22Rv1 (cell line): ENCODE data around the gene FAM117B.
A peak's percentile ranks its signal among the peaks of the same experiment; 100 is the strongest.

Experiments
- H3K27ac ChIP-seq: fragments of 450-650 bp; 2 replicates; pipeline ENCODE4 v1.5.1; 2017
- ZFX ChIP-seq: fragments of 450-650 bp; IDR thresholded peaks from 2 replicates; pipeline ENCODE4 v1.6.1; 2017; ENCODE audit warnings: antibody characterized with exemption, borderline replicate concordance
- TF ChIP-seq, protein P1 (sequence below): fragments of 450-650 bp; IDR thresholded peaks from 2 replicates; pipeline ENCODE4 v1.5.1; 2017; ENCODE audit warnings: mild to moderate bottlenecking

Gene FAM117B

DNA sequence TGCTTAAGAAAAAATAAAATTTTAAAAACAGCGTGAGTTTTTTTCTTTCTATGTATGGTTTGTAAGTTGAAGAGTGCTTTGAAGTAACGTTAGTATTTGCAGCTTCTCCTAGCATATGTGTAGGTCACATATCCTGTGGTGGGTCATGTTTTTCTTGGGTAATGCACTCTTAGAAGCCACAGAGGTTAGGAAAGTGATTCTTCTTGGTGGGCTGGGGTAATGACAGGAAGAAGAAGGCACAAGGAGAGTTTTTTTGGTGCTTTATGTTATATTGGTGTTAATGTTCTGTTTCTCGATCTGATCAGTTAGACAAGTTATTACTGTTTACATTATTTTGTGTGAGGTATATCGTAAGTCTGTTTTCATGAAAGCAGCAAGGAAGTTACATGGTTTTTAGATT lies 127.8 kb downstream of the FAM117B start:
- TF ChIP-seq, protein P1, sequence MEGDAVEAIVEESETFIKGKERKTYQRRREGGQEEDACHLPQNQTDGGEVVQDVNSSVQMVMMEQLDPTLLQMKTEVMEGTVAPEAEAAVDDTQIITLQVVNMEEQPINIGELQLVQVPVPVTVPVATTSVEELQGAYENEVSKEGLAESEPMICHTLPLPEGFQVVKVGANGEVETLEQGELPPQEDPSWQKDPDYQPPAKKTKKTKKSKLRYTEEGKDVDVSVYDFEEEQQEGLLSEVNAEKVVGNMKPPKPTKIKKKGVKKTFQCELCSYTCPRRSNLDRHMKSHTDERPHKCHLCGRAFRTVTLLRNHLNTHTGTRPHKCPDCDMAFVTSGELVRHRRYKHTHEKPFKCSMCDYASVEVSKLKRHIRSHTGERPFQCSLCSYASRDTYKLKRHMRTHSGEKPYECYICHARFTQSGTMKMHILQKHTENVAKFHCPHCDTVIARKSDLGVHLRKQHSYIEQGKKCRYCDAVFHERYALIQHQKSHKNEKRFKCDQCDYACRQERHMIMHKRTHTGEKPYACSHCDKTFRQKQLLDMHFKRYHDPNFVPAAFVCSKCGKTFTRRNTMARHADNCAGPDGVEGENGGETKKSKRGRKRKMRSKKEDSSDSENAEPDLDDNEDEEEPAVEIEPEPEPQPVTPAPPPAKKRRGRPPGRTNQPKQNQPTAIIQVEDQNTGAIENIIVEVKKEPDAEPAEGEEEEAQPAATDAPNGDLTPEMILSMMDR, result no peak
- TF ChIP-seq ZFX, result no peak
- no peak overlapping the region for H3K27ac ChIP-seq

DNA sequence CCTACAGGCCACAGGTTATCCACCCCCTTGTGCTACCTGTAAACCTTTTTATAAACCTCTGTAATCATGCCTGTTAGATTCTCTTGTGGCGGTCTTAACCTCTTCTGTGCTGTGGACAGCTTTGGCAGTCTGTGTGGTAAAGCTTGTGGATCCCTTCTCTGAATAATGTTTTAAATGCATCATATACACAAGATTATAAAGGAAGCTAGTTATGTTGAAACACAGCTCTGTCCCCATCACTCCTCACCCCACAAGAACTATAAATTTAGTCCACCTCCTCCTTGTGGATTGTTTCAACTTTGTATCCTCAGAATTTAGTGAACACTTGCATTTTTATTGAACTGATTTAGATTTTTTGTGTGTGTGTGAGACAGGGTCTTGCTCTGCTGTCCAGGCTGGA lies 129.1 kb downstream of the FAM117B start:
- TF ChIP-seq, protein P1, result no peak
- no peak for TF ChIP-seq ZFX
- no peak overlapping the region for H3K27ac ChIP-seq

DNA sequence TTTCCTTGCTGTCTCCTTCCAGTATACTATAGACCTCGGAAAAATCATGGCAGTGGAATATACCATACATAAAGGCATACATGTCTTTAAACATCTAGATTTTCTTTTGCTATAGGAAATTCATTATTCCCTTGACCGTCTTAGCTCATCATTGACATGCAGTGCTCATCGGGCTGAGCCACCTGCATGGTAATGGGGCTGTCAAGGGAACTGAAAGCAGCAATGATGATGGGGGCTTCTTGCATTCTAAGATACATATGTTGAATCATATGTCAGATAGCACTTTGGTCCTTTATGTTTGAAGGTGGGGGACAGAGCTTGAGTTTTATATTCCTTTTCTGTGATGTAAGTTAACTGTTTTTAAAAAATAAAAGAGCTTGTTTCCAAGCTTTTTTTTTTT lies 130.2 kb downstream of the FAM117B start:
- TF ChIP-seq ZFX, result no peak
- TF ChIP-seq, protein P1, result no peak
- H3K27ac ChIP-seq, result no peak overlapping the region

DNA sequence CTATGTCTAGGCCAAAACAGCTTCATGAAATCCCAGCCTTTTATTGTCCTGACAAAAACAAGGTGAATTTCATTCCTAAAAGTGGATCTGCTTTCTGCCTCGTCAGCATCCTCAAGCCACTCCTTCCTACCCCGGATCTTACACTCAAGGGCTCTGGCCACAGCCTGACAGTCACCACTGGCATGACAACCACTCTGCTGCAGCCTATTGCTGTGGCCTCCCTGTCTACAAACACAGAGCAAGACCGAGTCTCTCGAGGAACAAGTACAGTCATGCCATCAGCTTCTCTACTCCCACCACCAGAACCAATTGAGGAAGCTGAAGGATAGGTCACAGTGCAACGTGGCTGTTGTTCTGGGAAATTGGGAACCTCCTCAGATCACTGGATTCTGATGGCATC lies 130.7 kb downstream of the FAM117B start:
- TF ChIP-seq ZFX, result no peak
- TF ChIP-seq, protein P1, result no peak
- no peak overlapping the region for H3K27ac ChIP-seq

DNA sequence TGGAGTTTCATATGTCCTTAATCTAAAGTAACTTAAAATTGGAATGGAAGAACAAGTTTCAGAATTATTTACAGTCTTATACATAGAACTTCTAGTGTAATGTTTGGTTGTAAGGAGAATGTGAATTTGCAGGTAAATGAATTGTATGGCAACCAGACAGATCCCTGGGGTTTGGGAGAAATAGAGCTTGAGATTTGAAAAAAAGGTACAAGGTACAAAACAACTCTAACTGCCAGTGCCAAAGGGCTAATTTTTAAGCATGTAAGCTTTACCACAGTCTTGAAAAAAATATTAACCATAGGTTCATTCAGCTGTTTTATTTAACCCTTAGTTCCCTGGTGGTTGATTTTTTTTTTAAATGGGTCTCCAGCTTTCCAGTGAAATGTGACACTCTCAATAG lies 133.5 kb downstream of the FAM117B start:
- no peak overlapping the region for H3K27ac ChIP-seq
- no peak for TF ChIP-seq ZFX
- TF ChIP-seq, protein P1, result no peak

DNA sequence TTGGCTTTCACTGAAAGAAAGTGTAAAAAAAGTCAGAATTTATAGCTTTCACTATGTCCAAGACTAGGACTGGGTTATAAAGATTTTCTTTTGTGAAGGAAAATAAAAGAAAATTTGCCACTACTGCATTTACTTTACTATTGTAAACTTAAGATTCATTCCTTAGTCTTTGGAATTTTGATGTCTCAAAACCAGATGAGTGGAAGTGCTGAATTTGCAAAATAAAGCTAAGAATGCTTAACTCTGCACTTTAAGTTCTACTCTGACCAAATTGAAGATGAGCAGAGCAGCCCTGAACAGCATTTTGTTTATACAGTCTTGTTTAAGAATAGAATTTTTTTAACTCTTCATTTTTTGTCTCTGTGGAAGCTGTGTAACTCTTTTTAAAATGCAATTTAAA lies 134.4 kb downstream of the FAM117B start:
- TF ChIP-seq, protein P1, result no peak
- TF ChIP-seq ZFX, result no peak
- H3K27ac ChIP-seq, result no peak overlapping the region

DNA sequence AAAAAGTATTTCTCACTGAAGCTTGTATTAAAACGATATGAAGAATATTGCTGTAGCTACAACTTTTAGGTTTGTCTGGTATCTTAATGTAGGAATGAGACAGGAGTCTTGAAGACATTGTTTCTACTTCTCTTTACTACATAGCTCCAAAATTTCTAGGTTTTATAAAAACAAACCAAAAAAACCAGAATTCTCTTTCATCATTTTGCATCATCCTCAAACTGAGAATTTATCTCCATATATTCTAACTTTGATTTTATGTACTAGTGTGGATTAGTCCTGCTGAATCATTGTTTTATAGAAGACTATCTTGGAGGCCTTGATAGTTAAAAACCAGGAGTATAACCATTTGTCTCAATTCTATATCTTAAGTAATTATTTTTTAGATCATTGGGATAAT lies 136.6 kb downstream of the FAM117B start:
- H3K27ac ChIP-seq, result peak overlapping the region; percentile 95
- no peak for TF ChIP-seq ZFX
- TF ChIP-seq, protein P1, result no peak
